Upper lobe of left lung (tissue), 4 donors: ENCODE results near the gene NMUR2.

Experiments used
- POLR2A ChIP-seq, 4 donors: fragments of 450-650 bp; IDR thresholded peaks; one replicate each; pipeline ENCODE4 v1.5.1; 2016 to 2017; ENCODE audit warnings: antibody characterized with exemption in 4 of 4, mild to moderate bottlenecking in 2 of 4
- TF ChIP-seq, protein P1 (sequence below), 6 experiments: fragments of 450-650 bp in 4 of 6; fragments of 200-600 bp in 2 of 6; sonication (generic) in 2 of 6; IDR thresholded peaks; one replicate each; pipeline ENCODE4 v1.5.1; 2016 to 2019; ENCODE audit warnings: antibody characterized with exemption in 6 of 6

DNA sequence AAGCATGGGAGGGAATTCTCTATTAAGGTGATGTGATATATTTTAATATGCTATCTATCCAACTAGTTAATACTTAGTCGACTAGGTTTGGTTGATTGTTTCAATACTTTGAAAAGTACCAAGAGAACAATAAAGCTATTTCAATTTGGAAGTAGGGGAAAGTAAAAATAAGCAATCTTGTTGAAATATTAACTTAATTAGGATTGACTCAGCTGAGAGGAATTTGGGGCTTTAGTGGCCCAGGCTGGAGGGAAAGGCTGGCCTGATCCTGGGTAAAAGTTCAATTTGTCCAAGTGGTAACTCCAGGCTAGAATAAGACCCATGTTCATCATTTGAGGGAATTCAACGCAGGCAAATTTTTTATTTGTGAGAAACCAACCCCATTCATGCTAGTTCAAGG, 48.6 kb downstream of the NMUR2 start:
- TF ChIP-seq, protein P1, sequence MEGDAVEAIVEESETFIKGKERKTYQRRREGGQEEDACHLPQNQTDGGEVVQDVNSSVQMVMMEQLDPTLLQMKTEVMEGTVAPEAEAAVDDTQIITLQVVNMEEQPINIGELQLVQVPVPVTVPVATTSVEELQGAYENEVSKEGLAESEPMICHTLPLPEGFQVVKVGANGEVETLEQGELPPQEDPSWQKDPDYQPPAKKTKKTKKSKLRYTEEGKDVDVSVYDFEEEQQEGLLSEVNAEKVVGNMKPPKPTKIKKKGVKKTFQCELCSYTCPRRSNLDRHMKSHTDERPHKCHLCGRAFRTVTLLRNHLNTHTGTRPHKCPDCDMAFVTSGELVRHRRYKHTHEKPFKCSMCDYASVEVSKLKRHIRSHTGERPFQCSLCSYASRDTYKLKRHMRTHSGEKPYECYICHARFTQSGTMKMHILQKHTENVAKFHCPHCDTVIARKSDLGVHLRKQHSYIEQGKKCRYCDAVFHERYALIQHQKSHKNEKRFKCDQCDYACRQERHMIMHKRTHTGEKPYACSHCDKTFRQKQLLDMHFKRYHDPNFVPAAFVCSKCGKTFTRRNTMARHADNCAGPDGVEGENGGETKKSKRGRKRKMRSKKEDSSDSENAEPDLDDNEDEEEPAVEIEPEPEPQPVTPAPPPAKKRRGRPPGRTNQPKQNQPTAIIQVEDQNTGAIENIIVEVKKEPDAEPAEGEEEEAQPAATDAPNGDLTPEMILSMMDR (IDR thresholded peaks at IDR 0.05), result no peak
- TF ChIP-seq POLR2A (IDR thresholded peaks at IDR 0.05), result no peak
